IMR-90 (cell line): ENCODE results near the gene EBF4. TPM values are rescaled to one million over a fixed set of nuclear protein-coding genes. Genes with fewer than 3 reads are reported as not detected.

Experiments used
- ATAC-seq: fragments of 200-7000 bp; cut with Tn5 transposase; 2 replicates; pipeline ENCODE4 v1.9.1; 2020; ENCODE audit warnings: low read depth, mild to moderate bottlenecking, moderate library complexity
- BruUV-seq: library from RNA; stranded (reverse); fragments of 400-500 nt; replicated peaks from 2 replicates; lab custom pipeline; 2021; lab: Mats Ljungman, UMichigan
- CTCF ChIA-PET: fragments of 300-600 bp; formaldehyde crosslinking; extraction: SDS; loops from one replicate; lab custom pipeline; 2021; ENCODE audit warnings: antibody characterized with exemption; lab: Yijun Ruan, JAX
- POLR2A ChIA-PET: fragments of 300-600 bp; sonication (Branson Sonifier 250); formaldehyde crosslinking; loops from one replicate; lab custom pipeline; 2022; ENCODE audit warnings: antibody characterized with exemption; ENCODE audit not compliant: unreplicated experiment; lab: Charles Lee
- DNase-seq: peaks from one replicate; pipeline ENCODE4 v3.0.0; 2013
- H2AFZ ChIP-seq: replicated peaks from 2 replicates; pipeline ENCODE3; 2013; ENCODE audit warnings: low read length, mild to moderate bottlenecking; ENCODE audit not compliant: poor library complexity
- H2AK5ac ChIP-seq: 2 replicates; pipeline ENCODE4 v1.6.1; 2013; ENCODE audit warnings: low read depth, low read length, inconsistent platforms
- H2AK9ac ChIP-seq: replicated peaks from 2 replicates; pipeline ENCODE3; 2013; ENCODE audit warnings: mild to moderate bottlenecking, low read depth, low read length, moderate library complexity; ENCODE audit not compliant: poor library complexity
- H2BK120ac ChIP-seq: 2 replicates; pipeline ENCODE4 v1.6.1; 2013; ENCODE audit warnings: low read depth, low read length, inconsistent platforms
- H2BK15ac ChIP-seq: 3 replicates; pipeline ENCODE4 v1.6.1; 2013; ENCODE audit warnings: low read depth, low read length, inconsistent platforms
- H2BK20ac ChIP-seq: 2 replicates; pipeline ENCODE4 v1.6.1; 2013; ENCODE audit warnings: low read depth, mild to moderate bottlenecking, inconsistent platforms, low read length, moderate library complexity
- H2BK5ac ChIP-seq: 2 replicates; pipeline ENCODE4 v1.6.1; 2013; ENCODE audit warnings: mild to moderate bottlenecking, low read depth, low read length, inconsistent platforms; ENCODE audit not compliant: poor library complexity, severe bottlenecking
- H3K14ac ChIP-seq: replicated peaks from 2 replicates; pipeline ENCODE4 v1.6.1; 2013; ENCODE audit warnings: low read depth, low read length, inconsistent platforms
- H3K18ac ChIP-seq: 2 replicates; pipeline ENCODE4 v1.6.1; 2013; ENCODE audit warnings: low read depth, low read length, control low read depth
- H3K23ac ChIP-seq: 2 replicates; pipeline ENCODE4 v1.6.1; 2013; ENCODE audit warnings: low read depth, low read length, inconsistent platforms
- H3K27ac ChIP-seq: 2 replicates; pipeline ENCODE4 v1.5.1; 2013; ENCODE audit warnings: mild to moderate bottlenecking, control low read depth, low read length; ENCODE audit not compliant: insufficient read depth
- H3K27me3 ChIP-seq: 2 replicates; pipeline ENCODE4 v1.6.1; 2013; ENCODE audit warnings: low read length; ENCODE audit not compliant: control insufficient read depth, insufficient read depth
- H3K36me3 ChIP-seq: 2 replicates; pipeline ENCODE4 v1.6.1; 2013; ENCODE audit warnings: low read length, mixed read lengths; ENCODE audit not compliant: control insufficient read depth, insufficient read depth
- H3K4ac ChIP-seq: 2 replicates; pipeline ENCODE4 v1.6.1; 2013; ENCODE audit warnings: low read depth, low read length, inconsistent platforms
- H3K4me1 ChIP-seq: 2 replicates; pipeline ENCODE4 v1.6.1; 2013; ENCODE audit warnings: low read length, mixed read lengths; ENCODE audit not compliant: control insufficient read depth, insufficient read depth
- H3K4me2 ChIP-seq: 2 replicates; pipeline ENCODE4 v1.6.1; 2013; ENCODE audit warnings: low read depth, mild to moderate bottlenecking, control low read depth, low read length, moderate library complexity
- H3K4me3 ChIP-seq: 2 replicates; pipeline ENCODE4 v1.5.1; 2013; ENCODE audit warnings: low read depth, mild to moderate bottlenecking, control low read depth, low read length, moderate library complexity; ENCODE audit not compliant: insufficient read depth
- H3K56ac ChIP-seq: 2 replicates; pipeline ENCODE4 v1.6.1; 2013; ENCODE audit warnings: low read length, inconsistent platforms; ENCODE audit not compliant: insufficient read depth; ENCODE audit errors: extremely low read depth
- H3K79me1 ChIP-seq, 2 experiments: 2 replicates each; pipeline ENCODE4 v1.6.1; 2013; ENCODE audit warnings: low read length in 2 of 2, inconsistent platforms in 1 of 2, low read depth in 1 of 2
- H3K9ac ChIP-seq: 2 replicates; pipeline ENCODE4 v1.6.1; 2013; ENCODE audit warnings: low read depth, low read length, control low read depth
- H3K9me1 ChIP-seq: 2 replicates; pipeline ENCODE4 v1.6.1; 2013; ENCODE audit warnings: low read length, inconsistent platforms; ENCODE audit not compliant: insufficient read depth
- H3K9me3 ChIP-seq: 2 replicates; pipeline ENCODE4 v1.6.1; 2013; ENCODE audit warnings: low read length; ENCODE audit not compliant: control insufficient read depth, insufficient read depth
- H4K20me1 ChIP-seq: 2 replicates; pipeline ENCODE4 v1.6.1; 2013; ENCODE audit warnings: low read length, inconsistent platforms; ENCODE audit not compliant: insufficient read depth
- H4K5ac ChIP-seq: 2 replicates; pipeline ENCODE4 v1.6.1; 2013; ENCODE audit warnings: mild to moderate bottlenecking, low read depth, low read length, control low read depth
- H4K8ac ChIP-seq, 2 experiments: 2 replicates each; pipeline ENCODE4 v1.6.1; 2013; ENCODE audit warnings: low read depth in 2 of 2, low read length in 2 of 2, control low read depth in 1 of 2, inconsistent platforms in 1 of 2
- H4K91ac ChIP-seq: 2 replicates; pipeline ENCODE4 v1.6.1; 2013; ENCODE audit warnings: low read depth, low read length, inconsistent platforms; ENCODE audit not compliant: insufficient read depth
- BHLHE40 ChIP-seq: fragments of 150-350 bp; IDR thresholded peaks from 2 replicates; pipeline ENCODE4 v1.6.1; 2016; ENCODE audit warnings: mild to moderate bottlenecking, low read depth, low read length
- CEBPB ChIP-seq: IDR thresholded peaks from 2 replicates; pipeline ENCODE4 v1.6.1; 2012; ENCODE audit warnings: low read depth, low read length, improper control_type of control experiment
- CHD1 ChIP-seq: IDR thresholded peaks from 2 replicates; pipeline ENCODE4 v1.6.1; 2012; ENCODE audit warnings: low read depth, low read length, improper control_type of control experiment
- CTCF ChIP-seq: conservative IDR thresholded peaks from 2 replicates; pipeline ENCODE4 v1.5.1; 2012; ENCODE audit warnings: mild to moderate bottlenecking, low read depth, low read length, improper control_type of control experiment
- FOS ChIP-seq: fragments of 150-350 bp; IDR thresholded peaks from 2 replicates; pipeline ENCODE4 v1.6.1; 2016; ENCODE audit warnings: low read depth, low read length
- MAFK ChIP-seq: IDR thresholded peaks from 2 replicates; pipeline ENCODE4 v1.6.1; 2012; ENCODE audit warnings: low read depth, low read length, improper control_type of control experiment
- MAZ ChIP-seq: IDR thresholded peaks from 2 replicates; pipeline ENCODE4 v1.6.1; 2012; ENCODE audit warnings: low read depth, mild to moderate bottlenecking, low read length, improper control_type of control experiment, moderate library complexity, borderline replicate concordance
- MXI1 ChIP-seq: IDR thresholded peaks from 2 replicates; pipeline ENCODE4 v1.6.1; 2012; ENCODE audit warnings: low read depth, mild to moderate bottlenecking, low read length, moderate library complexity, borderline replicate concordance
- NFE2L2 ChIP-seq: fragments of 150-350 bp; IDR thresholded peaks from 2 replicates; pipeline ENCODE4 v1.6.1; 2016; ENCODE audit warnings: low read depth, mild to moderate bottlenecking, low read length
- POLR2A ChIP-seq: IDR thresholded peaks from 2 replicates; pipeline ENCODE4 v1.6.1; 2012; ENCODE audit warnings: mild to moderate bottlenecking, low read depth, low read length
- RAD21 ChIP-seq: IDR thresholded peaks from 2 replicates; pipeline ENCODE4 v1.6.1; 2012; ENCODE audit warnings: low read length, improper control_type of control experiment
- RCOR1 ChIP-seq: IDR thresholded peaks from 2 replicates; pipeline ENCODE4 v1.6.1; 2012; ENCODE audit warnings: mild to moderate bottlenecking, low read length, improper control_type of control experiment; ENCODE audit not compliant: insufficient replicate concordance
- RFX5 ChIP-seq: IDR thresholded peaks from 2 replicates; pipeline ENCODE4 v1.8.0; 2012; ENCODE audit warnings: low read depth, mild to moderate bottlenecking, low read length, moderate library complexity
- SMC3 ChIP-seq: fragments of 150-350 bp; IDR thresholded peaks from 2 replicates; pipeline ENCODE4 v1.6.1; 2016; ENCODE audit warnings: low read depth, mild to moderate bottlenecking, antibody characterized with exemption, low read length, moderate library complexity
- USF2 ChIP-seq: fragments of 150-350 bp; IDR thresholded peaks from 2 replicates; pipeline ENCODE4 v1.6.1; 2017; ENCODE audit warnings: mild to moderate bottlenecking, antibody characterized with exemption, low read length, low read depth
- WGBS, 2 experiments: methylation state at CpG; one replicate each; pipeline versions ENCODE4 v1.1.5 to v1.1.7; 2013; ENCODE audit warnings: missing lambda C conversion rate in 2 of 2; ENCODE audit not compliant: insufficient read length in 1 of 2; ENCODE audit errors: extremely low coverage in 2 of 2; 5-methylcytosine and 5-hydroxymethylcytosine counted together
- dilution Hi-C: fragments of 300-500 bp; cut with HindIII; formaldehyde crosslinking; loops from one replicate; pipeline ENCODE4 v1.14.3; 2018; ENCODE audit warnings: low sequenced_read_pairs; ENCODE audit not compliant: unreplicated experiment
- in situ Hi-C: fragments of 300-500 bp; cut with MboI; formaldehyde crosslinking; loops from 3 replicates; pipeline ENCODE4 v1.14.3; 2019; ENCODE audit warnings: low sequenced_read_pairs, inconsistent platforms, mixed read lengths
- intact Hi-C: fragments of 100-400 bp; cut with micrococcal nuclease; formaldehyde crosslinking; loops from 2 replicates; pipeline ENCODE4 v1.10.0; 2022
- polyA plus RNA-seq, 3 experiments: library from polyadenylated mRNA; depleted of rRNA; stranded (reverse); fragments of >200 nt; gene quantifications; 2 replicates each; pipeline ENCODE4 v1.2.3, GENCODE V29; 2012; ENCODE audit warnings: low replicate concordance in 1 of 3
- total RNA-seq: library from RNA; depleted of rRNA; stranded (reverse); fragments of >200 nt; gene quantifications from 2 replicates; pipeline ENCODE4 v1.2.3, GENCODE V29; 2012

EBF4 gene
- total and polyA plus RNA-seq, 2 of the 4 experiments (the other 2 are of a cell fraction) = 0.18 to 1.1 TPM

GRCh38 chr20:2796011-2796660 is 103.6 kb downstream of the EBF4 start:
- H4K5ac ChIP-seq = no peak overlapping the region
- POLR2A ChIA-PET = interaction anchor here (0.5 kb wide), 1 partner anchor 9 kb away, joined by 3 read pairs; no protein-coding TSS in a partner anchor

More at GRCh38 chr20:2796011-2796660, 103.6 kb downstream of the EBF4 start:
- H4K91ac ChIP-seq = no peak overlapping the region
- H2AK9ac ChIP-seq = no peak overlapping the region
- CTCF ChIA-PET = interaction anchor here (0.6 kb wide), 1 partner anchor 16 kb away, joined by 3 read pairs; no protein-coding TSS in a partner anchor
- no peak overlapping the region for H3K27ac ChIP-seq
- H2AFZ ChIP-seq = no peak overlapping the region
- H3K9me3 ChIP-seq = 0 out of 2 replicates have a peak, but pooled peaks cover 2% of the 10 kb centered on the region
- intact Hi-C loops = no loop called here
- DNase-seq (no peak), ATAC-seq (no peak)
- no peaks in the 10 kb centered on the region for H3K9me1 ChIP-seq
- WGBS, 2 experiments = 98% methylated on average over 7 of the region's 20 CpGs; no CpG with 5 or more reads in 1 of the 2 experiments
- in situ Hi-C loops = no loop called here
- H3K14ac ChIP-seq = no peak overlapping the region
- no TSS peak for BruUV-seq
- H2BK120ac ChIP-seq = no peak overlapping the region
- H4K8ac ChIP-seq = no peak overlapping the region
- H3K56ac ChIP-seq = no peak overlapping the region
- no peak overlapping the region for H3K18ac ChIP-seq
- H2AK5ac ChIP-seq = no peak overlapping the region
- H3K4me1 ChIP-seq = no peaks in the 10 kb centered on the region; the same call in 1 of the 2 replicates
- no peak overlapping the region for H2BK5ac ChIP-seq
- no peak overlapping the region for H2BK20ac ChIP-seq
- H3K36me3 ChIP-seq = no peaks in the 10 kb centered on the region; the same call in 1 of the 2 replicates
- H3K9ac ChIP-seq = no peak overlapping the region
- dilution Hi-C loops = no loop called here
- no peak overlapping the region for H2BK15ac ChIP-seq
- no peaks in the 10 kb centered on the region for H3K79me1 ChIP-seq
- no peak overlapping the region for H3K4ac ChIP-seq
- peaks cover 40% of the 10 kb centered on the region for H3K27me3 ChIP-seq
- H3K23ac ChIP-seq = no peak overlapping the region
- no peak overlapping the region for H3K4me2 ChIP-seq
- TF ChIP-seq RCOR1 = no peak
- TF ChIP-seq CEBPB = no peak
- no peak for TF ChIP-seq FOS
- TF ChIP-seq MAFK = no peak
- TF ChIP-seq MAZ = no peak
- no peak for TF ChIP-seq MXI1
- TF ChIP-seq POLR2A = no peak
- TF ChIP-seq RAD21 = no peak
- TF ChIP-seq SMC3 = no peak
- TF ChIP-seq BHLHE40 = no peak
- TF ChIP-seq USF2 = no peak
- no peak for TF ChIP-seq RFX5
- TF ChIP-seq CHD1 = no peak
- TF ChIP-seq NFE2L2 = no peak
- TF ChIP-seq CTCF = no peak
- H4K20me1 ChIP-seq = no peaks in the 10 kb centered on the region
- H3K4me3 ChIP-seq = no peak overlapping the region
